ENCODE measurements around the gene OR52K2.

- no peak for TF ChIP-seq CTCF (IDR thresholded peaks at IDR 0.05; ENCODE audit: low read depth, low read length)
- no peak for TF ChIP-seq POLR2A (IDR thresholded peaks at IDR 0.05; ENCODE audit: extremely low read depth, insufficient read length)
- no peak for TF ChIP-seq MYC (IDR thresholded peaks at IDR 0.05; ENCODE audit: low read depth, low read length)
Measured at GRCh38 chr11:4482445-4482844, 33.4 kb downstream of the OR52K2 start, which contains the start of gene OR52K1.

Data from NB4 (cell line).